UCSD-AML1 (cell line): ENCODE measurements around the gene PYHIN1.

ENCODE experiments used
- DNase-seq: peaks from one replicate; lab custom pipeline; 2025; ENCODE audit not compliant: unreplicated experiment; lab: John Stamatoyannopoulos, UW

Gene PYHIN1

GRCh38 chr1:158931055-158931737, at the start of gene PYHIN1:
Gene PYHIN1 (plus strand): TSS chr1:158931552. CDS start chr1:158936911, 5,359 bp downstream.
- no peak for DNase-seq

GRCh38 chr1:158893654-158894053, 37.7 kb upstream of the PYHIN1 start:
- DNase-seq, result no peak

DNA sequence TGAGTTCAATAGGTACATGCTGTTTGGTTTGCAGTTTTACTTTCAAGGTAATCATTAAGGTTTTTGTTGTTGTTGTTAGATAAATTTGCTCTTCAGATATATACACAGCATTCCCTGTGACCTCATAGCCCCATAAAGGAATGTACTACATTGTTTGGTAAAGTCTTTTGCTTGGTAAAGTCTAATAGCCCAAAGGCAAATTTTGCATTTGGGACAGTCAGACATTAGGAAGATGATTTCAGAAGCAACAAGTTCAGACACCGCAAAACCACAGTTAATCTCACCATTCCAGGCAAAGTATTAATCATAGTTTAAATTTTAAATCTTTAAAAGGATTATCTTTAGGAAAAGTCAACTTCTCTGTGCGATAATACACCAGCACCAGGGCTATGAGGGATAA, 32.6 kb upstream of the PYHIN1 start:
- DNase-seq, result no peak

- no peak for DNase-seq
Measured at GRCh38 chr1:158901623-158902022, 29.7 kb upstream of the PYHIN1 start.

GRCh38 chr1:158916085-158916484, 15.3 kb upstream of the PYHIN1 start:
- DNase-seq, result no peak

- DNase-seq, result no peak
Measured at GRCh38 chr1:158924677-158925076, 6.7 kb upstream of the PYHIN1 start.

DNA sequence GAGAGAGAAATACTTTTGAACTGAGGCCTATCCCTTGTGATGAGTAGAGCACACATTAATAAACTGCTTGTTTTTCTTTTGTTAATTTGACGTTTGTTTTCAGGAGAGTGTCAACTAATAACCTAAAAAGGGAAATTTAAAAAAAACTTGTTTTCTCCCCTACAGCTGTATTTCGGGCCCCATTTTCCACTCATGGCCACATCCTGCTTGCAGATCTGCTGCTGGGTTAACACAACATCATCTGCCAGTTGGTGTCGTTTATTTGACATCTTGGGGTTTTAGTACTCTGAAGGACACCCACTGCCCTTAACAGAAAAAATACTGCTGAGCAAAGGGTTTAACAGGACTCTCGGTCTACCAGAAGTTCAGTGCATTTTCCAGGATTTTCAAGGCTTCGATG, 848 bp upstream of the PYHIN1 start:
- no peak for DNase-seq

GRCh38 chr1:158932171-158932570, 819 bp downstream of the PYHIN1 start:
- DNase-seq, result no peak

GRCh38 chr1:158933621-158934020, 2.3 kb downstream of the PYHIN1 start:
- no peak for DNase-seq

- DNase-seq, result no peak
Measured at GRCh38 chr1:158939180-158939579, 7.8 kb downstream of the PYHIN1 start.

DNA sequence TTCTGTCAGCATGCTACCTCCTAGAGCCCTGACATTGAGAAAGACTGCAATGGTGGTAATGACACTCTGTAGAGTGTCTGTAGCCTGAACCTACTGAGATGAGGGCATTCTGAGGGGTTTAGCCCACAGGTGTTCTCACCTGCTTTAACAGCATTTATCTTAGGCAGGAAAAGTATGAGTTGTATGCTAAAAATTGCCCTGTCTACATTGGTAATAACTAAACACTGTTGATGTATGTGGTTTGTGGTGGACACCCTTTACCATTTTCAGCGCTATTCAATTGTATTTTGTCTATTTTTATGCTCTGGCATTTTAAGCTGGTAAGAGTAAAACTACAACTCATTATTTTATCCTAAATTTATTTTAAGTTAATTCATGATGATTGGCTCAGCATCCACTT, 10.0 kb downstream of the PYHIN1 start:
- no peak for DNase-seq

DNA sequence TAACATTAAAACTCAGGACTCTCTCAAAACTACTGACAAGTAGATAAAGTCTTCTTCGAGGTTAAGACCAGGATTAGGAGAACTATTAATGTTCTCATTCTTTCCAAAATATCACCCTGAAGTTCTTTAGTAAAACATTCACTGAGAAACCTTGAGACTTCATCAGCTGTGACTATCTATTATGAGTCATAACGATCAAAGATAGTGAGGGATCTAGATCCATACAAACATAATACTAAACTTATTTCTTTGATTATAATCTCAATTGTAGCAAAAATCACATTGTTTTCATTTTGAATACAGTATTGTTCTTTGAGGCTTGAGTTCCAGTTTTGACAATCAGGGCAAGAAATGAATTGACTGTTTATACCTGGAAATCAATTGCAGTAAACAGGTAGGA, 11.1 kb downstream of the PYHIN1 start:
- no peak for DNase-seq

- no peak for DNase-seq
Measured at GRCh38 chr1:158943059-158943458, 11.7 kb downstream of the PYHIN1 start.

DNA sequence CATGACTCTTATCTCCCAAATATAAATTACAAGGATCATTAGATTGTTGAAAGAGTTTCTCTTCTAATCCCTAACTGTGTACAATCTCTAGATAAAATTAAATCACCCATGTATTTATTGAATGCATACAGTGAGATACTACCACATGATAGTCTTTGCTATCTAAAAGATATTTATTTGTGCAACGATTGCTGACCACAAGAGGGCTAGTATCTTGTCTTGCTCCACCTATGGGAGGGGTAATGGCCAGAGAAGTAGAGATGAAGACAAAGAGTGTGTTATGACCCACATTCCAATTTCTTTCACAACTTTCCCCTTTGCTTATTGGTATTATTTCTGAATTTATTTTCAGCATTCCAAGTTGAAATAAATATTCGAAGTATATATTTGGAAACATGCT, 13.7 kb downstream of the PYHIN1 start:
- no peak for DNase-seq

DNA sequence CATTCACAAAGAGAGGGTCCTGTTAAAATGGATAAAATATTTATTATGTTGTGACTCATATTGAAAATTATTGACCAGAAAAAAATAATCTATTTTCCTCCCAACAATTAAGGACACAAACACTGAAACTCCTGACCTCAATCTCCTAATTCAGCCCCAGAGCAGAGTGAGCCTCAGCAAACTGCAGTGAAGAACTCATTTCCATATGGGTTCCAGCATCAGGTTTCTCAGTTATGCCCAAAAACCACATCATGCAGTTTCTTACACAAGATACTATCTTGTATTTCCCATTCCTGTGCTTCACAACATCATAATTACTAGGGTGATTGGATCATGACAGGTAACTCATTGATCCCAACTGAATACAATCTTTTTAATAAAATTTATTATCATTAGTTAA, 15.4 kb downstream of the PYHIN1 start:
- no peak for DNase-seq

DNA sequence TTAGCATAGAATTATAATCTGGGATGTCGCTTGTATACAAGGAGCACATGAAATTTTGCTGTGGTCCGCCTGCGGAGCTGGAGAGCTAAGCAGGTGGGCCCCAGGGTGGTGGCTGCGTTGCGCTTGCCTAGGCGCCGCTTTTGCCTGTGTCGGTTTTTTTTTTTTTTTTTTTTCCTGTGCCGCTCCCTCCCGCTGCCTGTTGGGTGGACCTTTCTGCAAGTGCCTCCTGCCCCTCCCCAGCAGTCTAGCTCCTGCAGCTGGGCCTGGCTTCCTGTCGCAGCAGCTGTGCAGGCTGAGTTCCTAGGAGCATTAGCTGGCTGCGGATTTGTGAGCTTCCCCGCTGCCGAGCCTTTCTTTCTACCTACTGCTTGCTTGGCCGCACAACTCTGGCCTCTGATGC, 20.6 kb downstream of the PYHIN1 start:
- peak; percentile 51 for DNase-seq

- no peak for DNase-seq
Measured at GRCh38 chr1:158952416-158952815, 21.1 kb downstream of the PYHIN1 start.

DNA sequence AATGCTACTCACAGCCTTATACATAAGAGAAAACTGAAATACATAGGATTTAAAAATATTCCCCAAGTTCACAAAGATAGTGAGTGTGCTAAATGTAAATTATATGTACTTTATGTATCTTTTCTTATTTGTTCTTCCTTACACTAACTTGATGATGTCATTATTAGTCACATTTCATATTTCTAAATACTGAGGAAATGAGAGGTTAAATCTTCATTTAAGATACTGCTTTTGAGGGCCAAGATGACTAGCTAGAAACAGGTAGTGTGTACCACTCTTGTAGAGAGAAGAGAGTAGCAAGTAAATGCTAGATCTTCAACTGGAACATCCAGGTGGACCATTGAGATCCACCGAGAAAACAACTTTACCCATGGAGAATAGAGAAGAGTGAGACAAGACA, 29.8 kb downstream of the PYHIN1 start:
- no peak for DNase-seq

DNA sequence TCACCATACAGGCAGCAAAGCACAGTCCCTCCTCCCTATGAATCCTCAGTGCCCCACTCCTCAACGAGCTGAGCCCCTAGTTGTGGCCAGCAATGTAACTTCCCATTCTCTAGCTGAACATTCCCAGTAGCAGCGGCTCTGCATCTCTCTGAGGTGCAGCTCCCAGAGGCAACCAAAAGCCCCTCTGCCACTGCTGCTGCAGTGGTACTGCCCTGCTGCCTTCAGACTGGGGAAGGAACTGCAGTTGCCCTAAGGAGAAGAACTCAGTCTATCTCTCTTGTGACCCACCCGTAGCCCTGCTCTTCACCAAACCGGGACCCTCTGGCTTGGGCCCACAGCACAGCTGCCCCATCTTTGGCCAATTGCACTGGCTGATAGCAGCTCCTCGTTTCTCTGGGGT, 31.6 kb downstream of the PYHIN1 start:
- DNase-seq, result no peak

- no peak for DNase-seq
Measured at GRCh38 chr1:158969166-158969565, 37.8 kb downstream of the PYHIN1 start.

GRCh38 chr1:158969855-158970254, 38.5 kb downstream of the PYHIN1 start:
- no peak for DNase-seq

DNA sequence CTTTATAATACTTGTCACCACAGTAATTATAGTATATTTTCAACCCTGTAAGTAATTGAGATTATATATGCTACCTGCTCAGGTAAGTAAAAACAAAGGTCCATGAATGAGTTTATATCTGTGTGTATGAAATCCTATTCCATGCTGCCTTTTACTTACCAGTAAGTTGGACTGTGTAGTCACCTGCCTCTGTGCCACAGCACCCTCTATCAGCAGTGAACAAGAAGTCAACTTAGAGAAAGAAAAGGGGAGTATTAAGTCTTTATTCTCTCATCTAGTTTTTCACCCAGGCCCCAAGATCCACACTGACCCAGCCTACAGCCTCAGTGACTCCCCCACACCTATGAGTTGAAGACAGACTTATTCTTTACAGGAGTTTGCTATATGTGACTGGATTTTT, 41.5 kb downstream of the PYHIN1 start:
- no peak for DNase-seq

- no peak for DNase-seq
Measured at GRCh38 chr1:158976219-158976618, 44.9 kb downstream of the PYHIN1 start.
